HepG2 (cell line): Measurements from ENCODE around the gene EGLN2. TPM values are rescaled to one million over a fixed set of nuclear protein-coding genes. Genes with fewer than 3 reads are reported as not detected.

Source experiments
- EED ChIP-seq: sonication (generic); formaldehyde crosslinking; IDR thresholded peaks from 2 replicates; pipeline ENCODE4 v1.5.0; 2020; ENCODE audit warnings: mild to moderate bottlenecking, missing genetic modification reagents
- EZH2 ChIP-seq: conservative IDR thresholded peaks from 2 replicates; pipeline ENCODE4 v1.6.1; 2012; ENCODE audit warnings: mild to moderate bottlenecking, low read depth, low read length, moderate library complexity
- GABPB1 ChIP-seq: IDR thresholded peaks from 2 replicates; pipeline ENCODE4 v1.6.1; 2016; ENCODE audit warnings: mild to moderate bottlenecking, missing genetic modification reagents, moderate library complexity, missing compliant biosample characterization
- KAT8 ChIP-seq: IDR thresholded peaks from 2 replicates; pipeline ENCODE4 v1.6.1; 2016; ENCODE audit warnings: missing genetic modification reagents, missing compliant biosample characterization
- NFRKB ChIP-seq: fragments of 450-650 bp; IDR thresholded peaks from 2 replicates; pipeline ENCODE4 v1.6.1; 2017
- NRL ChIP-seq: sonication (generic); formaldehyde crosslinking; IDR thresholded peaks from 2 replicates; pipeline ENCODE4 v1.5.0; 2020; ENCODE audit warnings: missing genetic modification reagents, mild to moderate bottlenecking, moderate library complexity, borderline replicate concordance
- PHF20 ChIP-seq: sonication (generic); formaldehyde crosslinking; IDR thresholded peaks from 2 replicates; pipeline ENCODE4 v1.5.0; 2020; ENCODE audit warnings: mild to moderate bottlenecking, missing genetic modification reagents
- POLR2AphosphoS2 ChIP-seq: IDR thresholded peaks from 2 replicates; pipeline ENCODE4 v1.6.1; 2011; ENCODE audit warnings: low read depth, low read length, improper control_type of control experiment
- RBFOX2 ChIP-seq: fragments of 200-400 bp; formaldehyde crosslinking; IDR thresholded peaks from 2 replicates; pipeline ENCODE4 v1.6.1; 2017; ENCODE audit warnings: low read depth, mild to moderate bottlenecking, low read length
- SIX4 ChIP-seq: sonication (generic); formaldehyde crosslinking; IDR thresholded peaks from 2 replicates; pipeline ENCODE4 v1.4.0; 2020; ENCODE audit warnings: missing genetic modification reagents
- STAT5B ChIP-seq: sonication (generic); formaldehyde crosslinking; IDR thresholded peaks from 2 replicates; pipeline ENCODE4 v1.4.0; 2020; ENCODE audit warnings: missing genetic modification reagents
- TCF12 ChIP-seq, 2 experiments: fragments of 450-650 bp in 1 of 2; sonication (generic) in 1 of 2; formaldehyde crosslinking in 1 of 2; IDR thresholded peaks; 2 replicates each; pipeline versions ENCODE4 v1.6.1 to v1.8.0; 2017 to 2022; ENCODE audit warnings: antibody characterized with exemption in 1 of 2, mild to moderate bottlenecking in 1 of 2, missing genetic modification reagents in 1 of 2, moderate library complexity in 1 of 2
- ZBTB20 ChIP-seq: sonication (generic); formaldehyde crosslinking; IDR thresholded peaks from 2 replicates; pipeline ENCODE4 v1.8.1; 2023; ENCODE audit warnings: missing genetic modification reagents, low read depth, mild to moderate bottlenecking, borderline replicate concordance
- ZMAT3 ChIP-seq: sonication (generic); formaldehyde crosslinking; conservative IDR thresholded peaks from 2 replicates; pipeline ENCODE4 v1.7.0; 2021; ENCODE audit warnings: missing genetic modification reagents
- ZNF558 ChIP-seq: sonication (generic); formaldehyde crosslinking; IDR thresholded peaks from 2 replicates; pipeline ENCODE4 v1.9.0; 2022; ENCODE audit warnings: mild to moderate bottlenecking, missing genetic modification reagents, borderline replicate concordance
- ZNF660 ChIP-seq: sonication (generic); formaldehyde crosslinking; IDR thresholded peaks from 2 replicates; pipeline ENCODE4 v1.5.1; 2020; ENCODE audit warnings: mild to moderate bottlenecking, low read depth, missing genetic modification reagents, borderline replicate concordance
- polyA plus RNA-seq, 8 experiments: library from polyadenylated mRNA; depleted of rRNA in 3 of 8; stranded (reverse) in 7 of 8; unstranded in 1 of 8; fragments of >200 nt; fragmentation: Illumina TruSeq in 4 of 8; extraction: Trizol in 4 of 8; gene quantifications; 2 replicates each; pipeline versions ENCODE4 v1.2.1 to v1.2.3, GENCODE V29; 2011 to 2016; ENCODE audit warnings: low read depth in 4 of 8, missing spikeins in 1 of 8, mixed read lengths in 1 of 8; ENCODE audit not compliant: insufficient read depth in 1 of 8
- total RNA-seq, 5 experiments: library from RNA; depleted of rRNA; stranded (reverse); fragments of >200 nt; fragmentation: Illumina TruSeq; extraction: Trizol; gene quantifications; 2 replicates each; pipeline ENCODE4 v1.2.3, GENCODE V29; 2016; ENCODE audit warnings: low read depth in 1 of 5
- TF ChIP-seq, protein P1 (sequence below): sonication (generic); formaldehyde crosslinking; IDR thresholded peaks from 2 replicates; pipeline ENCODE4 v1.4.0; 2020; ENCODE audit warnings: missing genetic modification reagents
- TF ChIP-seq, protein P2 (sequence below): sonication (generic); formaldehyde crosslinking; IDR thresholded peaks from 2 replicates; pipeline ENCODE4 v1.8.0; 2022; ENCODE audit warnings: low read depth, missing genetic modification reagents
- TF ChIP-seq, protein P3 (sequence below): sonication (generic); formaldehyde crosslinking; IDR thresholded peaks from 2 replicates; pipeline ENCODE4 v1.4.0; 2020; ENCODE audit warnings: mild to moderate bottlenecking, missing genetic modification reagents
- TF ChIP-seq, protein P4 (sequence below): sonication (generic); formaldehyde crosslinking; IDR thresholded peaks from 2 replicates; pipeline ENCODE4 v1.4.0; 2020; ENCODE audit warnings: missing genetic modification reagents
- TF ChIP-seq, protein P5 (sequence below): sonication (generic); formaldehyde crosslinking; IDR thresholded peaks from 2 replicates; pipeline ENCODE4 v1.5.0; 2020; ENCODE audit warnings: mild to moderate bottlenecking, missing genetic modification reagents, moderate library complexity

Gene EGLN2
- total and polyA plus RNA-seq, 2 of the 13 experiments (the other 11 are each of a cell fraction or from before 2014, with no cell fraction given): 16.5 to 40.8 TPM

DNA sequence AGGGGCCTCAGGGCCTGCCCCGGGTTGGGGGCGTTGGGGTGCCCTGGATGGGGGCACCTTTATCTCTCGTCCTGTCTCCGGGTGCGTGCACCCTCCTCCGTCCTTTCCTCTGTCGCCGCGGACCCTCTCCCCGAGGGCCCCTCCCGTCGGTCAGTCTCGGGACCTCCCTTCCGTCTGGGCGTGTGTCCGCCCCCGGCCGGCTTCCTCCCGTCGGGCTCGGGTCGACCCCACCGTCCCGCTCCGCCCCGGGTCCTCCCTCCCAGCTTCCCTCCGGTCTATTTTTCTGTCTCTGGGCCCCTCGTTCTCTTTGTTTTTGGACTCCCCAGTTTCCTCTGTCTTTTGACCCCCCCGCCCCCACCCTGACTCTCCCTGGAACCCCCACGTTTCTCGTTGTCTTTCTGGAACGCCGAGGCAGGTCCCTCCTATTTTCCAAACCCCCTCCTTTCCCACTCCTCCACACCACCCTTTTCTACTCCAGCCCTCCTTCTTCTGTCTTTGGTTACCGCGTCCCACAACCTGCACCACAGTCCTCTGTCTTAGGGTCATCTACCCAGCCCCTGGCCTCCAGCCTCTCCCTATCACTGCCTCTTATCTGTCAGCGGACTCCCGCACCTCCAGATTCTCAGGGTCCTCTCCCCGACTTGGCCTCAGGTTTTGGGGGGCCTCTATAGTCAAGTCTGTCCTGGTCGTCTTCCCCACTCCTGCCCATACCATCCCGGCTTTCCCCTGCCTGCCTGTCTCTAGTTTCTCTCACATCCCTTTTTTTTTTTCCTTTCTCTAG is 757 bp downstream of the EGLN2 start (continued):
- TF ChIP-seq, protein P1, sequence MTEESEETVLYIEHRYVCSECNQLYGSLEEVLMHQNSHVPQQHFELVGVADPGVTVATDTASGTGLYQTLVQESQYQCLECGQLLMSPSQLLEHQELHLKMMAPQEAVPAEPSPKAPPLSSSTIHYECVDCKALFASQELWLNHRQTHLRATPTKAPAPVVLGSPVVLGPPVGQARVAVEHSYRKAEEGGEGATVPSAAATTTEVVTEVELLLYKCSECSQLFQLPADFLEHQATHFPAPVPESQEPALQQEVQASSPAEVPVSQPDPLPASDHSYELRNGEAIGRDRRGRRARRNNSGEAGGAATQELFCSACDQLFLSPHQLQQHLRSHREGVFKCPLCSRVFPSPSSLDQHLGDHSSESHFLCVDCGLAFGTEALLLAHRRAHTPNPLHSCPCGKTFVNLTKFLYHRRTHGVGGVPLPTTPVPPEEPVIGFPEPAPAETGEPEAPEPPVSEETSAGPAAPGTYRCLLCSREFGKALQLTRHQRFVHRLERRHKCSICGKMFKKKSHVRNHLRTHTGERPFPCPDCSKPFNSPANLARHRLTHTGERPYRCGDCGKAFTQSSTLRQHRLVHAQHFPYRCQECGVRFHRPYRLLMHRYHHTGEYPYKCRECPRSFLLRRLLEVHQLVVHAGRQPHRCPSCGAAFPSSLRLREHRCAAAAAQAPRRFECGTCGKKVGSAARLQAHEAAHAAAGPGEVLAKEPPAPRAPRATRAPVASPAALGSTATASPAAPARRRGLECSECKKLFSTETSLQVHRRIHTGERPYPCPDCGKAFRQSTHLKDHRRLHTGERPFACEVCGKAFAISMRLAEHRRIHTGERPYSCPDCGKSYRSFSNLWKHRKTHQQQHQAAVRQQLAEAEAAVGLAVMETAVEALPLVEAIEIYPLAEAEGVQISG (CRISPR knock-in tag): no peak; the same call in 1 of the 2 replicates
- TF ChIP-seq, protein P2, sequence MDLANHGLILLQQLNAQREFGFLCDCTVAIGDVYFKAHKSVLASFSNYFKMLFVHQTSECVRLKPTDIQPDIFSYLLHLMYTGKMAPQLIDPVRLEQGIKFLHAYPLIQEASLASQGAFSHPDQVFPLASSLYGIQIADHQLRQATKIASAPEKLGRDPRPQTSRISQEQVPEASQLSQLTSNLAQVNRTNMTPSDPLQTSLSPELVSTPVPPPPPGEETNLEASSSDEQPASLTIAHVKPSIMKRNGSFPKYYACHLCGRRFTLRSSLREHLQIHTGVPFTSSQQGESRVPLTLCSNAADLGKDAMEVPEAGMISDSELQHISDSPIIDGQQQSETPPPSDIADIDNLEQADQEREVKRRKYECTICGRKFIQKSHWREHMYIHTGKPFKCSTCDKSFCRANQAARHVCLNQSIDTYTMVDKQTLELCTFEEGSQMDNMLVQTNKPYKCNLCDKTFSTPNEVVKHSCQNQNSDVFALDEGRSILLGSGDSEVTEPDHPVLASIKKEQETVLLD (CRISPR knock-in tag): no peak
- TF ChIP-seq RBFOX2 (0 out of 2 replicates have a peak, but pooled peaks have one; percentile 9), STAT5B (CRISPR knock-in tag) (no peak), NRL (no peak), ZNF558 (CRISPR knock-in tag) (no peak), GABPB1 (CRISPR knock-in tag) (peak; percentile 64; the same call in 1 of the 2 replicates), PHF20 (CRISPR knock-in tag) (0 out of 2 replicates have a peak, but pooled peaks have one; percentile 18), ZMAT3 (no peak), POLR2AphosphoS2 (no peak), KAT8 (CRISPR knock-in tag) (no peak), EED (CRISPR knock-in tag) (no peak), EZH2 (no peak), SIX4 (CRISPR knock-in tag) (no peak), TCF12 (IDR thresholded peaks at IDR 0.05) (no peak), TCF12 (CRISPR knock-in tag; IDR thresholded peaks at IDR 0.05) (no peak), ZNF660 (CRISPR knock-in tag) (no peak), ZBTB20 (no peak), NFRKB (no peak)
- TF ChIP-seq, protein P3, sequence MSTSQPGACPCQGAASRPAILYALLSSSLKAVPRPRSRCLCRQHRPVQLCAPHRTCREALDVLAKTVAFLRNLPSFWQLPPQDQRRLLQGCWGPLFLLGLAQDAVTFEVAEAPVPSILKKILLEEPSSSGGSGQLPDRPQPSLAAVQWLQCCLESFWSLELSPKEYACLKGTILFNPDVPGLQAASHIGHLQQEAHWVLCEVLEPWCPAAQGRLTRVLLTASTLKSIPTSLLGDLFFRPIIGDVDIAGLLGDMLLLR (CRISPR knock-in tag): 0 out of 2 replicates have a peak, but pooled peaks have one; percentile 17
- TF ChIP-seq, protein P4, sequence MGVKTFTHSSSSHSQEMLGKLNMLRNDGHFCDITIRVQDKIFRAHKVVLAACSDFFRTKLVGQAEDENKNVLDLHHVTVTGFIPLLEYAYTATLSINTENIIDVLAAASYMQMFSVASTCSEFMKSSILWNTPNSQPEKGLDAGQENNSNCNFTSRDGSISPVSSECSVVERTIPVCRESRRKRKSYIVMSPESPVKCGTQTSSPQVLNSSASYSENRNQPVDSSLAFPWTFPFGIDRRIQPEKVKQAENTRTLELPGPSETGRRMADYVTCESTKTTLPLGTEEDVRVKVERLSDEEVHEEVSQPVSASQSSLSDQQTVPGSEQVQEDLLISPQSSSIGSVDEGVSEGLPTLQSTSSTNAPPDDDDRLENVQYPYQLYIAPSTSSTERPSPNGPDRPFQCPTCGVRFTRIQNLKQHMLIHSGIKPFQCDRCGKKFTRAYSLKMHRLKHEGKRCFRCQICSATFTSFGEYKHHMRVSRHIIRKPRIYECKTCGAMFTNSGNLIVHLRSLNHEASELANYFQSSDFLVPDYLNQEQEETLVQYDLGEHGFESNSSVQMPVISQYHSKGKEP: no peak
- TF ChIP-seq, protein P5, sequence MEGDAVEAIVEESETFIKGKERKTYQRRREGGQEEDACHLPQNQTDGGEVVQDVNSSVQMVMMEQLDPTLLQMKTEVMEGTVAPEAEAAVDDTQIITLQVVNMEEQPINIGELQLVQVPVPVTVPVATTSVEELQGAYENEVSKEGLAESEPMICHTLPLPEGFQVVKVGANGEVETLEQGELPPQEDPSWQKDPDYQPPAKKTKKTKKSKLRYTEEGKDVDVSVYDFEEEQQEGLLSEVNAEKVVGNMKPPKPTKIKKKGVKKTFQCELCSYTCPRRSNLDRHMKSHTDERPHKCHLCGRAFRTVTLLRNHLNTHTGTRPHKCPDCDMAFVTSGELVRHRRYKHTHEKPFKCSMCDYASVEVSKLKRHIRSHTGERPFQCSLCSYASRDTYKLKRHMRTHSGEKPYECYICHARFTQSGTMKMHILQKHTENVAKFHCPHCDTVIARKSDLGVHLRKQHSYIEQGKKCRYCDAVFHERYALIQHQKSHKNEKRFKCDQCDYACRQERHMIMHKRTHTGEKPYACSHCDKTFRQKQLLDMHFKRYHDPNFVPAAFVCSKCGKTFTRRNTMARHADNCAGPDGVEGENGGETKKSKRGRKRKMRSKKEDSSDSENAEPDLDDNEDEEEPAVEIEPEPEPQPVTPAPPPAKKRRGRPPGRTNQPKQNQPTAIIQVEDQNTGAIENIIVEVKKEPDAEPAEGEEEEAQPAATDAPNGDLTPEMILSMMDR (CRISPR knock-in tag): no peak
